Measurements from ENCODE around the gene SLC12A6.
"Not testable (repeated sequence)": the region's sequence is repeated elsewhere in the genome, so short reads cannot be mapped to it uniquely, and the experiment has no call there.

Gene SLC12A6

GRCh38 chr15:34337557-34338306 lies at the start of gene SLC12A6:
Gene SLC12A6 (minus strand): TSS chr15:34337781. CDS start chr15:34336680, 1,101 bp downstream.
- peak; percentile 92 to 93 for DNase-seq

GRCh38 chr15:34381829-34382521 lies 44.4 kb upstream of the SLC12A6 start:
- DNase-seq: not testable (repeated sequence)

- not testable (repeated sequence) for DNase-seq
Observed at GRCh38 chr15:34380491-34380890, 42.9 kb upstream of the SLC12A6 start.

- no peak for DNase-seq
Observed at GRCh38 chr15:34376856-34377255, 39.3 kb upstream of the SLC12A6 start.

- not testable (repeated sequence) for DNase-seq
Observed at GRCh38 chr15:34375541-34375940, 38.0 kb upstream of the SLC12A6 start.

GRCh38 chr15:34374816-34375215 lies 37.2 kb upstream of the SLC12A6 start:
- no peak for DNase-seq

GRCh38 chr15:34373951-34374350 lies 36.4 kb upstream of the SLC12A6 start:
- DNase-seq: no peak

GRCh38 chr15:34370643-34371042 lies 33.1 kb upstream of the SLC12A6 start:
- no peak for DNase-seq

- DNase-seq: no peak
Observed at GRCh38 chr15:34370129-34370528, 32.5 kb upstream of the SLC12A6 start.

GRCh38 chr15:34367101-34368081 lies 29.8 kb upstream of the SLC12A6 start, which contains the start of gene LPCAT4:
Gene LPCAT4 (minus strand): TSS chr15:34367196. CDS start chr15:34367100, 96 bp downstream.
- DNase-seq: peak; percentile 89 to 90

GRCh38 chr15:34366271-34367065 lies 28.9 kb upstream of the SLC12A6 start:
- peak; percentile 48 to 69 for DNase-seq

- no peak for DNase-seq
Observed at GRCh38 chr15:34365836-34366235, 28.3 kb upstream of the SLC12A6 start.

GRCh38 chr15:34365091-34365825 lies 27.7 kb upstream of the SLC12A6 start:
- no peak for DNase-seq

GRCh38 chr15:34364041-34364440 lies 26.5 kb upstream of the SLC12A6 start:
- DNase-seq: no peak

GRCh38 chr15:34362047-34362773 lies 24.6 kb upstream of the SLC12A6 start:
- DNase-seq: no peak

- no peak for DNase-seq
Observed at GRCh38 chr15:34361278-34361677, 23.7 kb upstream of the SLC12A6 start.

- no peak for DNase-seq
Observed at GRCh38 chr15:34360298-34360697, 22.7 kb upstream of the SLC12A6 start.

- DNase-seq: no peak
Observed at GRCh38 chr15:34359416-34359815, 21.8 kb upstream of the SLC12A6 start.

- DNase-seq: no peak
Observed at GRCh38 chr15:34358948-34359347, 21.4 kb upstream of the SLC12A6 start.

GRCh38 chr15:34358367-34358766 lies 20.8 kb upstream of the SLC12A6 start:
- DNase-seq: no peak

- DNase-seq: no peak
Observed at GRCh38 chr15:34357653-34358052, 20.1 kb upstream of the SLC12A6 start.
